GM12891 (cell line): ENCODE measurements around the gene ZGRF1.

Experiments used
- POLR2AphosphoS5 ChIP-seq: IDR thresholded peaks from 2 replicates; pipeline ENCODE4 v1.6.1; 2011; ENCODE audit warnings: low read depth, low read length, control low read depth
- TAF1 ChIP-seq: IDR thresholded peaks from 2 replicates; pipeline ENCODE4 v1.6.1; 2011; ENCODE audit warnings: low read depth, low read length, control low read depth

GRCh38 chr4:112591593-112591992 is 45.1 kb downstream of the ZGRF1 start:
- no peak for TF ChIP-seq TAF1
- no peak for TF ChIP-seq POLR2AphosphoS5
